HepG2 (cell line): Measurements from ENCODE around the gene ADAMTSL3. TPM values are rescaled to one million over a fixed set of nuclear protein-coding genes. Genes with fewer than 3 reads are reported as not detected.
"Not testable (repeated sequence)": the region's sequence is repeated elsewhere in the genome, so short reads cannot be mapped to it uniquely, and the experiment has no call there.

Experiments used
- ATAC-seq: fragments of 200-7000 bp; cut with Tn5 transposase; 3 replicates; pipeline ENCODE4 v1.9.1; 2020; ENCODE audit warnings: mild to moderate bottlenecking, moderate library complexity
- BruUV-seq: library from RNA; stranded (reverse); fragments of 400-500 nt; replicated peaks from 2 replicates; lab custom pipeline; 2021; lab: Mats Ljungman, UMichigan
- CTCF ChIA-PET: fragments of 300-600 bp; formaldehyde crosslinking; extraction: SDS; loops from one replicate; lab custom pipeline; 2021; ENCODE audit warnings: low total read pairs, inconsistent platforms, low intra/inter-chr PET ratio; lab: Yijun Ruan, JAX
- POLR2A ChIA-PET: fragments of 350-600 bp; sonication (Branson Sonifier 250); formaldehyde crosslinking; loops from one replicate; lab custom pipeline; 2020; ENCODE audit warnings: antibody characterized with exemption, inconsistent platforms; lab: Yijun Ruan, JAX
- DNase-seq: peaks from one replicate; pipeline ENCODE4 v3.0.0-alpha.2; 2015; ENCODE audit warnings: low spot score
- FAIRE-seq: peaks from 3 replicates; lab custom pipeline; 2011; peaks lifted over from hg19 to GRCh38; lab: Jason Lieb, UNC
- H2AFZ ChIP-seq: one replicate; pipeline ENCODE4 v1.6.1; 2011; ENCODE audit warnings: low read length, inconsistent platforms
- H3K27ac ChIP-seq: fragments of 300-600 bp; 3 replicates; pipeline ENCODE4 v1.8.0; 2011; ENCODE audit warnings: mixed run types, mild to moderate bottlenecking, mixed read lengths, low read length, inconsistent platforms; ENCODE audit not compliant: insufficient read depth; ENCODE audit errors: extremely low read length
- H3K27me3 ChIP-seq, 2 experiments: fragments of 200-600 bp in 1 of 2; 2 replicates in 1 of 2; 3 replicates in 1 of 2; pipeline versions ENCODE4 v1.6.0 to v1.8.0; 2011; ENCODE audit warnings: low read length in 2 of 2, mild to moderate bottlenecking in 2 of 2, moderate library complexity in 2 of 2, inconsistent platforms in 1 of 2; ENCODE audit not compliant: insufficient read depth in 2 of 2, control insufficient read depth in 1 of 2
- H3K36me3 ChIP-seq, 2 experiments: fragments of 200-600 bp in 1 of 2; replicated peaks in 1 of 2; 2 replicates in 1 of 2; 3 replicates in 1 of 2; pipeline versions ENCODE4 v1.5.1 to v1.8.0; 2011; ENCODE audit warnings: low read length in 2 of 2, inconsistent platforms in 1 of 2; ENCODE audit not compliant: insufficient read depth in 2 of 2, control insufficient read depth in 1 of 2
- H3K4me1 ChIP-seq: 2 replicates; pipeline ENCODE4 v1.5.1; 2012; ENCODE audit warnings: low read length, inconsistent platforms; ENCODE audit not compliant: insufficient read depth
- H3K4me2 ChIP-seq: 2 replicates; pipeline ENCODE4 v1.6.0; 2011; ENCODE audit warnings: low read depth, low read length, inconsistent platforms
- H3K4me3 ChIP-seq, 3 experiments: fragments of 200-600 bp in 1 of 3; sonication (generic), shearing (Covaris generic) in 1 of 3; replicated peaks in 1 of 3; 2 replicates each; pipeline ENCODE4 v1.5.1; 2011 to 2016; ENCODE audit warnings: low read length in 3 of 3, inconsistent platforms in 2 of 3, low read depth in 2 of 3, mild to moderate bottlenecking in 2 of 3, control low read depth in 1 of 3, mixed read lengths in 1 of 3; ENCODE audit not compliant: insufficient read depth in 1 of 3
- H3K79me2 ChIP-seq: one replicate; pipeline ENCODE4 v1.6.1; 2011; ENCODE audit warnings: low read length, inconsistent platforms; ENCODE audit not compliant: insufficient read depth
- H3K9ac ChIP-seq: 2 replicates; pipeline ENCODE4 v1.6.0; 2011; ENCODE audit warnings: mild to moderate bottlenecking, low read depth, low read length, inconsistent platforms; ENCODE audit not compliant: insufficient read depth
- H3K9me3 ChIP-seq: 2 replicates; pipeline ENCODE4 v1.5.1; 2012; ENCODE audit warnings: mild to moderate bottlenecking, low read length
- H4K20me1 ChIP-seq: 2 replicates; pipeline ENCODE4 v1.6.0; 2011; ENCODE audit warnings: inconsistent platforms, mild to moderate bottlenecking, low read length, moderate library complexity; ENCODE audit not compliant: insufficient read depth
- EZH2 ChIP-seq: conservative IDR thresholded peaks from 2 replicates; pipeline ENCODE4 v1.6.1; 2012; ENCODE audit warnings: mild to moderate bottlenecking, low read depth, low read length, moderate library complexity
- JUNB ChIP-seq: sonication (generic); formaldehyde crosslinking; IDR thresholded peaks from 2 replicates; pipeline ENCODE4 v1.8.0; 2022; ENCODE audit warnings: missing genetic modification reagents, mild to moderate bottlenecking, borderline replicate concordance
- SNRNP70 ChIP-seq: fragments of 200-400 bp; formaldehyde crosslinking; IDR thresholded peaks from 2 replicates; pipeline ENCODE4 v1.6.1; 2017; ENCODE audit warnings: mild to moderate bottlenecking, low read depth, low read length, moderate library complexity
- ZNF570 ChIP-seq: sonication (generic); formaldehyde crosslinking; IDR thresholded peaks from 2 replicates; pipeline ENCODE4 v1.4.0; 2020; ENCODE audit warnings: mild to moderate bottlenecking, missing genetic modification reagents, borderline replicate concordance
- WGBS: methylation state at CpG from one replicate; pipeline ENCODE4 v1.1.6; 2017; ENCODE audit warnings: low lambda C conversion rate; 5-methylcytosine and 5-hydroxymethylcytosine counted together
- in situ Hi-C: cut with HindIII; loops from 2 replicates; pipeline ENCODE4 v1.10.0; 2017; ENCODE audit warnings: low pct_unique_long_range_greater_than_20kb; ENCODE audit not compliant: extremely low pct_ligation_motif_present
- intact Hi-C: fragments of 100-400 bp; cut with micrococcal nuclease; formaldehyde crosslinking; loops from one replicate; pipeline ENCODE4 v1.10.0; 2022; ENCODE audit not compliant: unreplicated experiment
- polyA plus RNA-seq, 8 experiments: library from polyadenylated mRNA; depleted of rRNA in 3 of 8; stranded (reverse) in 7 of 8; unstranded in 1 of 8; fragments of >200 nt; fragmentation: Illumina TruSeq in 4 of 8; extraction: Trizol in 4 of 8; gene quantifications; 2 replicates each; pipeline versions ENCODE4 v1.2.1 to v1.2.3, GENCODE V29; 2011 to 2016; ENCODE audit warnings: low read depth in 4 of 8, missing spikeins in 1 of 8, mixed read lengths in 1 of 8; ENCODE audit not compliant: insufficient read depth in 1 of 8
- total RNA-seq, 5 experiments: library from RNA; depleted of rRNA; stranded (reverse); fragments of >200 nt; fragmentation: Illumina TruSeq; extraction: Trizol; gene quantifications; 2 replicates each; pipeline ENCODE4 v1.2.3, GENCODE V29; 2016; ENCODE audit warnings: low read depth in 1 of 5

Gene ADAMTSL3
- total and polyA plus RNA-seq, 2 of the 13 experiments (the other 11 are each of a cell fraction or from before 2014, with no cell fraction given): 0.04 to 0.09 TPM

GRCh38 chr15:84079885-84080777 is 426.2 kb downstream of the ADAMTSL3 start:
- no TSS peak for BruUV-seq
- DNase-seq: no peak
- FAIRE-seq: no peak
- POLR2A ChIA-PET: no interaction called here
- in situ Hi-C loops: no loop called here
- TF ChIP-seq ZNF570 (no peak), SNRNP70 (no peak), JUNB (CRISPR knock-in tag) (no peak), EZH2 (0 out of 2 replicates have a peak, but pooled peaks have one; percentile 55)
- ATAC-seq: peak; percentile 48; the same call in 2 of the 3 replicates
- Histone ChIP-seq H3K4me2 (no peak overlapping the region), H3K4me1 (no peaks in the 10 kb centered on the region), H3K9ac (no peak overlapping the region), H2AFZ (no peak overlapping the region), H3K27me3 (peaks cover 2 to 10% of the 10 kb centered on the region in 2 experiments; a peak in 3 of 5 replicates), H3K4me3 (no peak overlapping the region), H3K9me3 (no peaks in the 10 kb centered on the region), H3K79me2 (no peaks in the 10 kb centered on the region), H3K36me3 (no peaks in the 10 kb centered on the region), H3K27ac (no peak overlapping the region), H4K20me1 (no peaks in the 10 kb centered on the region)
- WGBS: 36% methylated on average over 52 of the region's 65 CpGs
- CTCF ChIA-PET: no interaction called here
- intact Hi-C loops: no loop called here

- H4K20me1 ChIP-seq, BruUV-seq, CTCF ChIA-PET, H3K9me3 ChIP-seq, H3K36me3 ChIP-seq, H3K27ac ChIP-seq, H3K4me2 ChIP-seq, H2AFZ ChIP-seq, H3K9ac ChIP-seq, DNase-seq, ATAC-seq, POLR2A ChIA-PET, intact Hi-C loops, H3K4me3 ChIP-seq, in situ Hi-C loops, H3K4me1 ChIP-seq, H3K79me2 ChIP-seq, FAIRE-seq: not testable (repeated sequence)
- H3K27me3 ChIP-seq: peaks cover 2 to 10% of the 10 kb centered on the region in 2 experiments; a peak in 3 of 5 replicates
- WGBS: 28% methylated on average over 7 of the region's 9 CpGs
Measured at GRCh38 chr15:84080778-84081084, 426.8 kb downstream of the ADAMTSL3 start.
